ENCODE results near the gene FBXO40. TPM values are rescaled to one million over a fixed set of nuclear protein-coding genes. Genes with fewer than 3 reads are reported as not detected.

Gene FBXO40
- total and polyA plus RNA-seq, 2 of the 8 experiments (the other 6 are each of a cell fraction or from before 2014, with no cell fraction given): 0.03 TPM; not detected in 1

GRCh38 chr3:121562148-121562547 is 31.0 kb upstream of the FBXO40 start:
- Histone ChIP-seq H3K23me2 (ENCODE audit: low read depth, low read length) (no peaks in the 10 kb centered on the region), H4K5ac (ENCODE audit: insufficient read length, low read depth, low read length) (no peak overlapping the region), H3K14ac (ENCODE audit: insufficient read length) (no peak overlapping the region), H3K36me3 (ENCODE audit: control insufficient read depth in 2 of 4, insufficient read depth in 4 of 4, low read length in 3 of 4) (no peaks in the 10 kb centered on the region), H2BK5ac (ENCODE audit: low read depth, low read length) (no peak overlapping the region), H2BK120ac (replicated peaks; ENCODE audit: low read depth, low read length) (no peak overlapping the region), H4K8ac (ENCODE audit: extremely low read depth, insufficient read depth, low read length) (no peak overlapping the region), H2AK5ac (ENCODE audit: low read depth, low read length) (no peak overlapping the region), H3K4me2 (ENCODE audit: insufficient read depth in 1 of 2, low read depth in 2 of 2, low read length in 2 of 2) (peak overlapping the region; percentile 7 to 49; a peak in 2 of 4 replicates), H3K9ac (replicated peaks in 1 of 4; ENCODE audit: extremely low read depth in 1 of 4, low read depth in 3 of 4, low read length in 3 of 4) (no peak overlapping the region), H3K4me3 (ENCODE audit: extremely low read depth in 1 of 4, insufficient read depth in 2 of 4, low read depth in 3 of 4, low read length in 4 of 4) (no peak overlapping the region), H3K56ac (replicated peaks; ENCODE audit: insufficient read length, low read depth, low read length) (no peak overlapping the region), H3K27me3 (replicated peaks in 1 of 4; ENCODE audit: control insufficient read depth in 3 of 4, extremely low read depth in 1 of 4, insufficient read depth in 3 of 4, low read length in 3 of 4) (no peaks in the 10 kb centered on the region; a peak in 1 of 7 replicates), H3K79me2 (ENCODE audit: control insufficient read depth in 1 of 2, insufficient read depth in 2 of 2, low read length in 2 of 2) (no peaks in the 10 kb centered on the region), H4K20me1 (replicated peaks in 1 of 2; ENCODE audit: control insufficient read depth in 1 of 2, insufficient read depth in 2 of 2, low read length in 2 of 2) (no peaks in the 10 kb centered on the region), H3K4me1 (replicated peaks in 1 of 4; ENCODE audit: control insufficient read depth in 3 of 4, insufficient read depth in 4 of 4, low read length in 3 of 4) (peaks cover 3 to 8% (median 4%) of the 10 kb centered on the region in 4 experiments; a peak in 4 of 7 replicates), H2AFZ (ENCODE audit: low read length) (peak overlapping the region; percentile 85), H3K4ac (replicated peaks; ENCODE audit: insufficient read length, low read depth, low read length) (no peak overlapping the region), H3K27ac (ENCODE audit: low read depth, low read length) (no peak overlapping the region), H4K91ac (replicated peaks; ENCODE audit: insufficient read length, low read length) (no peak overlapping the region), H3K79me1 (ENCODE audit: low read depth, low read length) (no peaks in the 10 kb centered on the region), H2BK20ac (ENCODE audit: low read length) (no peak overlapping the region), H2BK15ac (ENCODE audit: low read length) (no peak overlapping the region; the same call in 1 of the 2 replicates), H3K18ac (ENCODE audit: extremely low read depth, low read length) (peak overlapping the region; percentile 48; the same call in 1 of the 2 replicates), H3K9me3 (ENCODE audit: insufficient read depth in 2 of 2, low read depth in 1 of 2, low read length in 1 of 2) (no peaks in the 10 kb centered on the region), H2BK12ac (ENCODE audit: low read depth, low read length) (0 out of 2 replicates have a peak overlapping the region, but pooled peaks have one; percentile 2), H3K23ac (ENCODE audit: insufficient read length) (no peak overlapping the region)
- CTCF ChIA-PET (ENCODE audit: partially characterized antibody): interaction anchor here (1.3 kb wide), 1 partner anchor 15 kb away, joined by 3 read pairs; no protein-coding TSS in a partner anchor
- POLR2A ChIA-PET (ENCODE audit: partially characterized antibody): interaction anchor here (1.5 to 1.6 kb wide), 2 partner anchors 34 to 36 kb away, joined by 3 to 7 read pairs; no protein-coding TSS in a partner anchor
- DNase-seq (ENCODE audit: low read depth in 1 of 2, low spot score in 2 of 2) (no peak), FAIRE-seq (no peak)
- no peak for TF ChIP-seq TCF12 (IDR thresholded peaks at IDR 0.05; ENCODE audit: low read depth, low read length)
- TF ChIP-seq SIRT6 (IDR thresholded peaks at IDR 0.05; ENCODE audit: low read length): no peak
